Activated CD8-positive, alpha-beta memory T cell treated with anti-CD3 and anti-CD28 coated beads, Interleukin-2, amount 50 U/mL, for 1 hour (primary cell): ENCODE data around the gene MPPED1.

Experiments used
- DNase-seq: peaks from one replicate; pipeline ENCODE4 v3.0.0-alpha.2; 2020; ENCODE audit errors: extremely low read depth

Gene MPPED1

GRCh38 chr22:43521716-43522115 lies 109.9 kb downstream of the MPPED1 start:
- DNase-seq: no peak

DNA sequence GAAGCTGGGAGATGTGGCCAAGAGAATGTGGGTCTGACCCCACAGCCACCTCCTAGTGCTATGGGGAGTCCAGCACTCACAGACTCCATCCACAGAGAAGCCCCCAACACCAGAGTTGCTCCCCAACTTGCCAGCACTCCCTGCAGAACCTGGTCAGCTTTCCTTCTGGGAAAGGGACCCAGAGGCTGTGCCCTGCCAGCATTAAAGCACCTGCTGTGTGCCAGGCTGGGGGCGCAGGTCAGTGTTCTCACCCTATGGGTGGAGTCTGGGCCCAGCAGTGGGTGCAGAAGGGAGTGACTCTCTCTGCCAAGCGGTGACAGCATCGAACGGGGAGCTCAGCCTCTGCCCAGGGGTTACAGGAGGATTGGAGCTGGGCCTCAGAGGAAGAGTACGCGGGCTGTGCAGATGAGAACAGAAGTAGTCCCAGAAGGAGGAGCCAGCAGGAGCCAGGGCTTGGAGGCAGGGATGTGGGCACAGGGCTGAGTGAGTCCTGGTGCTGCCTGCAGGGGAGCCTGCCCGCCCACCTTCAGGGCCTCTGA lies 114.4 kb downstream of the MPPED1 start:
- no peak for DNase-seq

GRCh38 chr22:43526946-43527345 lies 115.1 kb downstream of the MPPED1 start:
- DNase-seq: no peak

- no peak for DNase-seq
Observed at GRCh38 chr22:43528601-43529360, 117.0 kb downstream of the MPPED1 start.

DNA sequence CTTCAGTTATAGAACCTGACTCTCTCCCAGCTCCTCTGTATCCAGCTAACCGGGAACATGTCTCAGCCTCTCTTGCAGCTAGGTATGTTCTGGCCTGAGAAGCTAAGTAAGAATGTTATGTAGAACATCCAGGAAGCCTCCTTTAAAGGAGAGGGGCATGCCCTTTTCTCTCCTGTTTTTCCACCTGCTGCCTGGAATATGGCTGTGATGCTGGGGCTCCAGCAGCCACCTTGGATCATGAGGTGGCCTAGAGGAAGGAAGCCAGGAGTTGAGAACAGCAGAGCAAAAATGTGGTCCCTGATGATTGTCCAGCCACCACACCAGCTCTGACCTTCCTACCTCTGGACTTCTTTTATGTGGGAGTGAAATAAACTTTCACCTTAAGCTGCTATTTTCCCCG lies 117.6 kb downstream of the MPPED1 start:
- DNase-seq: no peak

DNA sequence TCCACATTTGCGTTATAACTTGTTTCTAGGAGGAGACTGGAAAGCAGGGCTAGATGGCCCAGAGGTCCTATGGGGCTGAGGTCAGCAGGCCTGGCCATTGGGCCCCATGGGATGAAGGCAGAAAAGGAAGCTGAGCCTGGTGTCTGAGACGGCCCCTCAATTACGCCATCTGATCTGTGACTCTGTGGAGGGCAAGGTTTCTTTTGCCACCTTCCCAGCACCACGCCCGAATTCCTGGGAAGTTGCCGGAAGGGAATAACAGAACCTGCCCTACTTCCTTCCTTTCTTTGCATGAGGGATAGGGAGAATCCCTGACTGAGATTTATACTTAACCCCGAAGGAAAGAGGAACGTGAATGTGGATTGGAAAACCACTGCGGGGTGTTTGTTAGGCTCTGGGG lies 118.1 kb downstream of the MPPED1 start:
- no peak for DNase-seq

DNA sequence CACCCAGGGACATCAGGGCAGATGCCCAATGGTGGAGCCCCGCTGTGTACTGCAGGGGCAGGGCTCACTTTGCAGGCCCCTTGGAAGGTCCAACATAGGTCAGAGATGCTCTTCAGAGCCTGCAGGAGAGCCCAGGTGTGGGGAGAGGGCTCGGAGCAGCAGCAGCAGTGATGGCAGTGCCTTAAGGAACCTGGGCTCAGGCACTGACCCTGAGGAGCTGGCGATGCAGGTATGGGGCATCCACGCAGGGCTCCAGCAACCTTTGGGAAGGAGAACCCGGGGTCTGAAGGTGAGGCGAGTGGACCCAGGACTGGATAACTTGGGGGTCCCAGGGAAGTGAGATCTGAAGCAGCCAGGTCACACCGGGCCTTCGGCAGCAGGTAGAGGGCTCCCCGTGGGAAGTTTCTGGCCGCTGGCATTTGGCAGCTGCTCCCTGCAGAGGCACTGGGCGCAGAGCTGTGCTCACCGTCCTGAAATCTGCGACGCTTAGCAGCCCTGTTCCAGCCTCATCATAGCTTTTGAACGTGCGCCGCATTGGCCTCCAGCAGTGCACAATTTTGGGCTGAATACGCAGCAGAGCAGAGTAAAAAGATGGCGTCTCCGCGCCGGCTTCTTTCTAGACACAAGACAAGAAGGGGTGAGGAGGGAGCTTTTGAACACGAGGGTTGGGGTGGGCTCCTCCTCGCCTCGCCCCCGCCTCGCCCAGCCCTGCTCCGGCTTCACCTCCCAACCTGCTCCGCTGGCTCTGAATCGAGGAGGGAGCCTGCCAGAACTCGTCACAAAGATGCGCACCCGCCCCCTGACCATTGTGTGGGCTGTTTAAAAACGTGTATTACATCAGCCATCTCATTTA lies 118.8 kb downstream of the MPPED1 start:
- no peak for DNase-seq

DNA sequence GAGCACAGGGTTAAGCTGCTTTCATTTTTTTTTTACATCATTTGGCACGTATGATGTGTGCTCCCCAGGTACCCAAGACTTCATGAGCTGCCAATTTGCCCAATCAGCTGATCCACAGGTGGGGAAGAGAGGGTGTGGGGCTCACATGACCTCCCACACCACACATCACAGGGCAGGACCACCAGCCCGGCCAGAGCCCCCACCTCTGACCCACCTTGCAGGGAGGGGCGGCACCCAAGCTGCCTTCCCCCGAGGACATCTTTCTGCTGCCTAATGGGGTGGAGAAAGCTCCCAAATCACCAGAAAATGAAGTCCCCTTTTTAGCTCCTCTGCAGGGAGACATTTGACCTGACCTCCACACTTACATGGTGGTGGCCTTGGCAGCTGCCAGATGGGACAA lies 119.8 kb downstream of the MPPED1 start:
- no peak for DNase-seq

- DNase-seq: no peak
Observed at GRCh38 chr22:43532301-43533155, 120.7 kb downstream of the MPPED1 start.

DNA sequence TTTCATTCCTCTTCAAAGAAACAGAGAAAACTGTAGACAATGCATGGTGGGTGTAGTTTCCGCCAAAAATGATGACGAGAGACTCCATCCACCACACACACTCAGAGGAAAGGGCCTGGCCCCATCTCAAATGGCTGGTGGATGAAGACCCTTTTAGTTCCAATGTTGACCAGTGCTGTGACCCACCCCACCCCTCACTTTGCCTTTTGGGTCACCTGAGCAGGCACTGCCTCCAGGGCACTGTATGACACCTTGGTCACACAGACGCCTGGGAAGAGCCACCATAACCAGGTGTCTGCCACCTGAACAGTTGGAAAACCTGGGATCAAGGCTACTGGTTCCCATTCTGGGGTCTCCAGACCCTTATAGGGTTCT lies 121.3 kb downstream of the MPPED1 start:
- no peak for DNase-seq

DNA sequence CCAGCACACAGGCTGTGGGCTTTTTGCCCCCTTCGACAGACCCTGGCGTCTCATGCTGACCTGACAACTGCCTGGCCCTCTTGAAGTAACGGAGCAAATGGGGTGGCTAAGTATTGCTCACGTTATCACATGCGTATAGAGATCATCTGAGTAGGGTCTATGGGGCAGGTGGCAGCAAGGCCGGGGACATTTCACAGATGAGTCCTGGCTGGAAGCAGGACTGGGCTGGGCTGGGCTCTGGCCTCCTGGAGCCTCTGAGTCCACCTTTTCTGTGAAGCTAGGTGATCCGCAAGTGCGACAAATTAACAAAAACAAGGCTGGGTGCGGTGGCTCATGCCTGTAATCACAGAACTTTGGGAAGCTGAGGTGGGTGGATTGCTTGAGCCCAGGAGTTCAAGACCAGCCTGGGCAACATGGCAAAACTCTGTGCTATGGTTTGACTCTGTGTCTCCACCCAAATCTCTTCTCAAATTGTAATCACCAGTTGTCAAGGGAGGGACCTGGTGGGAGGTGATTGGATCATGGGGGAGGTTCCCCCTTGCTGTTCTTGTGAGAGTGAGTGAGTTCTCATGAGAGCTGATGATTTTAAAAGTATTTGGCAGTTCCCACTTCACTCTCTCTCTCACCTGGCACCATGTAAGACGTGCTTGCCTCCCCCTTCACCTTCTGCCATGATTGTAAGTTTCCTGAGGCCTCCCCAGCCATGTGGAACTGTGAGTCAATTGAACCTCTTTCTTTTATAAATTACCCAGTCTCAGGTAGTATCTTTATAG lies 122.0 kb downstream of the MPPED1 start:
- no peak for DNase-seq

DNA sequence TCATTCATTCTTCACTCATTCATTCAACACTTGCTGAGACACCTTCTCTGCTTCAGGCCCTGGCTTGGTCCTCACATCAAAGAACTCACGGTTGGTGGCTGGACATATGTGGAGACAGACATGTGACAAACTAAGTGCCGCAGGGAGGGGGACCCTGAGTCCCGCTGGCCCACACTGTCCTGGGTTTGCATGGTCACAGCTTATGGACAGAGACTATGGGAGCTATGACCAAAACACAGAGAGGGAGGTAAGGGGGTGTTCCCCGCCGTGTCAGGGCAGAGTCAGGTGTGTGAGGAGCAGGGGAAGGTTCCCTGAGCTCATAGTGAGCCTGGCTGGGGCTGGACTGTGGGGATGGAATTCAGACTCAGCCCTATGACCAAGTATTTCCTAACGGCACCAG lies 123.1 kb downstream of the MPPED1 start:
- DNase-seq: no peak

DNA sequence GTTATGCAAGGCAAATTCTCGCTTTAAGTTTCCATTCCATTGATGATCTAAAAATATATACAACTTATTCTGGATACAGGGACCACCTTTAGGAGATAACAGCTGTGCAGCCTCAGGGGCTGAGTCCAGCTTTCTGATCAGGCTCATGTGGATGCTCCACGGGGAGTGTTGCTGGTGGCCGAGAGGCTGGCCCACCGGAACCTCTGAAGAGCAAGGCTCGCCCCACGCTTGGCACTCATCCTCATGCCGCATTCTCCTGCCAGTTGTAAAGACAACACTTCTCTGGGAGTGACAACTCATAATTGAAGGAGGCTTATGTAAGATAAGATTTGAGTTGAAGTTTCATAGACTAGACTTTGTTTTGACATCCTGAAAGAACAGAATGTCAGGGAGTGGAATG lies 123.5 kb downstream of the MPPED1 start:
- no peak for DNase-seq

DNA sequence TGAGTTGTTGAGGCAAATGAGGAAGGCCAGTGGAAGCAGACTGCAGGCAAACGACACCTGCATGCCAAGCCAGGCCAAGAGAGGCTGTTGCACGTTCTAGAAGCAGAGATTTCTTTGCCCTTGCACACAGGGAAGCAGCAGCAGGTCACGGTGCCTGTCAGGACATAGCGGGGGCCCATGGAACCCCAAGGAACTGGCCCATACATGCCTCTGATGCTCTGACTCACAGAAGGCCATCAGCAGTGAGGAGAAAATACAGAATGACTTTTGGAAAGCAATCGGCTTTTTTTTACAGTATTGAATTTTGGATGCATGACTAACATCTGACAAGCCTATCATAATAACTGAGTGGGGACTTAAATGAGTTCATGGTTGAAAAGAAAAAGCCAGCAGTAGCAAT lies 123.9 kb downstream of the MPPED1 start:
- DNase-seq: no peak

- no peak for DNase-seq
Observed at GRCh38 chr22:43537019-43537585, 125.3 kb downstream of the MPPED1 start.

DNA sequence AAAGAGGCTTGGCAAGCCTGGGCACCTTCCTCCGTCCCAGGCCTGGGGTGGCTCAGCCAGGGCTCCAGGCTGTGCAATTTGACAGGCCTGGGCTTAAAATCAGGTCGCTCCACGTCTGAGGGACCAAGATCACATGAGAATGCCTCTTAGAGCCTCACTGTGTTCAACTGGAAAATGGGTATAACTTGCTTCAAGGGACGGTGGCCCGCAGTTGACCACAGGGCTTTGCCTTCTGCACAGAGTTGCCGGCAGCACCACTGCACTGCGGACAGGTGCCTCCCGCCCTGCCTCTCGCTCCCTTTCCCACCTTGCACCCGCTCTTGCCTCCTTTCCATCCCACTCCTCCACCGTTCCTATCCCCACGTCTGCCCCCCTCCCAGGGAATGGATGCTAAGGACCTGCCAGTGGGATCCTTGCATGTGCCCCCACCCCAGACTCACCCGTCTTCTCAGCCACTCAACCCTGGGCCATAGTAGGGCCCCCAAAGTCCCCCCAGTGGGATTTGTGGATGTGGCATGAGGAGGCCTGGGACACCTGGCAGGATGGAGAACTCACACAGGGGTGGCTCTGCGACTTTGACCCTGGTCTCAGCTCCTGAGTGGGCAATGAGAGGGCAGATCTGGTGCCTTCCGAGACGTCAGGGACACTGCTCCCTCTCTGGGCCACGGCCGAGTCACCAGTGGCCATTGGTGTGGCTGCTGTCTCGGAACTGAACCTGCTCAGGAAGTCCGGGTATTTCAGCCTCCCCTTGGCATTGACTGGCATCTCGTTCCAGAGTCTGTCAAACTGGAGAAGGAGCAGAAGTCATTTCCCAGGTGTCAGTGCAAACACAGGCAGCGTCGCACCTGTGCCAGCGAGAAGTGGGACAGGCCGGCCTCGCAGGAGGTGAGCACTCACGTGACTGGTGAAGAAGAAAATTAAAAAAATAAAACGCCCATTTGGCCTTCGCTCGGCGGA lies 128.0 kb downstream of the MPPED1 start:
- DNase-seq: no peak

GRCh38 chr22:43540529-43540923 lies 128.7 kb downstream of the MPPED1 start:
- DNase-seq: no peak

DNA sequence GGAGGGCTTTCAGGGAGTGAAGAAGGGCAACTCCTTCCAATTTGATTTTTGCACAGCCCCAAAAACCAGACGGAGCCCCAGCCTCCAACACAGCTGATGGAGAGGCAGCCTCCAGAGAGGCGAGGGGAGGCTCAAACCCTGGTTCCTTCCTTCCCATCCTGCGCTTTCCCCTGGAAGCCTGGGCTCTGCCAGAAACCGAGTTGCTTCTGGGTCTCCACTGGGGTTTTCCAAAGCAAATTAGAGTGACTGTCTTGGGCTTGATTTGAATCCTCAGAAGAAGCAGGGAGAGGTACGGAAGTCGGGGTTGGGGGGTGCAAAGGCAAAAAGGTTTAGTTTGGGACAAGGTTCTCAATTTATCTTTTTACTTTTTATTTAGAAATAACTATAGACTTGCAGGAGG lies 129.2 kb downstream of the MPPED1 start:
- DNase-seq: no peak

- DNase-seq: no peak
Observed at GRCh38 chr22:43541462-43542407, 129.9 kb downstream of the MPPED1 start.
